Progenitor cell of endocrine pancreas (in vitro differentiated cells): ENCODE results near the gene ATG2B. TPM values are rescaled to one million over a fixed set of nuclear protein-coding genes. Genes with fewer than 3 reads are reported as not detected.

Experiments
- DNase-seq: peaks from one replicate; pipeline ENCODE4 v3.0.0; 2021; ENCODE audit warnings: low spot score; ENCODE audit not compliant: unreplicated experiment
- H3K27ac Mint-ChIP-seq: 2 replicates; pipeline ENCODE4 v1.8.0; 2021; ENCODE audit warnings: mild to moderate bottlenecking, moderate library complexity, mixed read lengths
- H3K27me3 Mint-ChIP-seq: 2 replicates; pipeline ENCODE4 v1.8.0; 2021; ENCODE audit warnings: mixed read lengths
- H3K36me3 Mint-ChIP-seq: 2 replicates; pipeline ENCODE4 v1.8.0; 2022; ENCODE audit warnings: mixed read lengths; ENCODE audit not compliant: insufficient read depth
- H3K4me1 Mint-ChIP-seq: 2 replicates; pipeline ENCODE4 v1.8.0; 2021; ENCODE audit warnings: low read depth, mixed read lengths
- H3K4me3 Mint-ChIP-seq: 2 replicates; pipeline ENCODE4 v1.8.0; 2021; ENCODE audit warnings: low read depth, mild to moderate bottlenecking, moderate library complexity, mixed read lengths
- H3K9me3 Mint-ChIP-seq: 2 replicates; pipeline ENCODE4 v1.8.0; 2021; ENCODE audit warnings: low read depth, mixed read lengths
- CTCF ChIP-seq: fragments of 200-600 bp; sonication (generic); IDR thresholded peaks from one replicate; pipeline ENCODE4 v1.5.0; 2021; ENCODE audit warnings: antibody characterized with exemption, mild to moderate bottlenecking; ENCODE audit not compliant: unreplicated experiment
- total RNA-seq: library from RNA; stranded (reverse); gene quantifications from 2 replicates; pipeline ENCODE4 v1.2.1, GENCODE V29; 2021

The ATG2B gene
- total RNA-seq, 1 donor from 2014 or later = 24.5 TPM

- TF ChIP-seq CTCF = no peak
- no peaks in the 10 kb centered on the region for H3K36me3 Mint-ChIP-seq
- no peaks in the 10 kb centered on the region for H3K4me1 Mint-ChIP-seq
- H3K4me3 Mint-ChIP-seq = no peak overlapping the region
- peaks cover 7% of the 10 kb centered on the region for H3K9me3 Mint-ChIP-seq
- no peak overlapping the region for H3K27ac Mint-ChIP-seq
- H3K27me3 Mint-ChIP-seq = no peaks in the 10 kb centered on the region
- DNase-seq = no peak
These were observed 131.5 kb downstream of the ATG2B start for GRCh38 chr14:96231526-96232130.

- Mint-ChIP-seq H3K27me3 (no peaks in the 10 kb centered on the region), H3K4me1 (peaks cover under 1% of the 10 kb centered on the region), H3K4me3 (no peak overlapping the region), H3K27ac (no peak overlapping the region), H3K36me3 (no peaks in the 10 kb centered on the region), H3K9me3 (peaks cover 7% of the 10 kb centered on the region)
- DNase-seq = no peak
- TF ChIP-seq CTCF = no peak
These were observed 132.1 kb downstream of the ATG2B start for GRCh38 chr14:96231056-96231455.

GRCh38 chr14:96229315-96229714 is 133.8 kb downstream of the ATG2B start:
- TF ChIP-seq CTCF = no peak
- Mint-ChIP-seq H3K4me1 (peaks cover 4% of the 10 kb centered on the region), H3K27ac (no peak overlapping the region), H3K27me3 (no peaks in the 10 kb centered on the region), H3K36me3 (no peaks in the 10 kb centered on the region), H3K4me3 (no peak overlapping the region), H3K9me3 (peaks cover 7% of the 10 kb centered on the region)
- no peak for DNase-seq

Other genes with a start within 250 kb of the ATG2B start
- 0.36 and 0.42 TPM in 2 replicates for gene BDKRB2, start 158.5 kb downstream of the ATG2B start, total RNA-seq
- not detected in 2 replicates for gene BDKRB1, start 107.1 kb downstream of the ATG2B start, total RNA-seq
- 26.0 and 27.3 TPM in 2 replicates for gene GSKIP, start 185 bp upstream of the ATG2B start, total RNA-seq
- 4.0 and 5.9 TPM in 2 replicates for gene AK7, start 28.8 kb upstream of the ATG2B start, total RNA-seq
- 279 and 297 TPM in 2 replicates for gene PAPOLA, start 139.0 kb upstream of the ATG2B start, total RNA-seq